ENCODE data around the gene SLC23A3.

- no peak for TF ChIP-seq EZH2 (IDR thresholded peaks at IDR 0.05; ENCODE audit: low read length)
- no peak for TF ChIP-seq CTCF (optimal IDR thresholded peaks at IDR 0.05 in 1 of 3, IDR thresholded peaks at IDR 0.05 in 1 of 3, conservative IDR thresholded peaks at IDR 0.05 in 1 of 3; ENCODE audit: extremely low read depth in 1 of 3, insufficient read depth in 2 of 3, low read length in 3 of 3)
Measured at GRCh38 chr2:219210886-219211362, 41.1 kb upstream of the SLC23A3 start.

All from keratinocyte (primary cell).